Measurements from ENCODE around the gene SMARCC1.
"Not testable (repeated sequence)": the region's sequence is repeated elsewhere in the genome, so short reads cannot be mapped to it uniquely, and the experiment has no call there.

SMARCC1 gene

GRCh38 chr3:47781685-47782445, at the start of gene SMARCC1:
Gene SMARCC1, minus strand, starts transcription at chr3:47781893. Its CDS starts 96 bp downstream, at chr3:47781797.
- DNase-seq (ENCODE audit: low spot score), result peak; percentile 98

GRCh38 chr3:47829482-47829881, 47.8 kb upstream of the SMARCC1 start:
- DNase-seq (ENCODE audit: low spot score), result not testable (repeated sequence)

- DNase-seq (ENCODE audit: low spot score), result no peak
Measured at GRCh38 chr3:47825590-47825989, 43.9 kb upstream of the SMARCC1 start.

GRCh38 chr3:47824541-47825473, 43.1 kb upstream of the SMARCC1 start:
- peak; percentile 98 for DNase-seq (ENCODE audit: low spot score)

GRCh38 chr3:47817609-47818008, 35.9 kb upstream of the SMARCC1 start:
- no peak for DNase-seq (ENCODE audit: low spot score)

GRCh38 chr3:47813551-47814177, 32.0 kb upstream of the SMARCC1 start:
- DNase-seq (ENCODE audit: low spot score), result no peak

GRCh38 chr3:47804577-47804976, 22.9 kb upstream of the SMARCC1 start:
- no peak for DNase-seq (ENCODE audit: low spot score)

GRCh38 chr3:47803480-47804025, 21.9 kb upstream of the SMARCC1 start:
- DNase-seq (ENCODE audit: low spot score), result no peak

- peak; percentile 97 for DNase-seq (ENCODE audit: low spot score)
Measured at GRCh38 chr3:47802734-47803479, 21.2 kb upstream of the SMARCC1 start, which contains the start of gene DHX30. Gene DHX30, plus strand, starts transcription at chr3:47803138. Its CDS starts 7,546 bp downstream, at chr3:47810684.

GRCh38 chr3:47799733-47800132, 18.0 kb upstream of the SMARCC1 start:
- DNase-seq (ENCODE audit: low spot score), result no peak

GRCh38 chr3:47794544-47794943, 12.9 kb upstream of the SMARCC1 start:
- no peak for DNase-seq (ENCODE audit: low spot score)

- no peak for DNase-seq (ENCODE audit: low spot score)
Measured at GRCh38 chr3:47792699-47793098, 11.0 kb upstream of the SMARCC1 start.

- no peak for DNase-seq (ENCODE audit: low spot score)
Measured at GRCh38 chr3:47791193-47791855, 9.6 kb upstream of the SMARCC1 start.

- DNase-seq (ENCODE audit: low spot score), result no peak
Measured at GRCh38 chr3:47783673-47784072, 2.0 kb upstream of the SMARCC1 start.

GRCh38 chr3:47782446-47783308, 984 bp upstream of the SMARCC1 start:
- no peak for DNase-seq (ENCODE audit: low spot score)

GRCh38 chr3:47780741-47781684, 680 bp downstream of the SMARCC1 start:
- DNase-seq (ENCODE audit: low spot score), result peak; percentile 83

- DNase-seq (ENCODE audit: low spot score), result no peak
Measured at GRCh38 chr3:47778746-47779145, 2.9 kb downstream of the SMARCC1 start.

- DNase-seq (ENCODE audit: low spot score), result no peak
Measured at GRCh38 chr3:47772788-47773187, 8.9 kb downstream of the SMARCC1 start.

- no peak for DNase-seq (ENCODE audit: low spot score)
Measured at GRCh38 chr3:47772047-47772446, 9.6 kb downstream of the SMARCC1 start.
